Neural cell (in vitro differentiated cells): ENCODE results near the gene FCHSD2. TPM values are rescaled to one million over a fixed set of nuclear protein-coding genes. Genes with fewer than 3 reads are reported as not detected.

Experiments
- H2AFZ ChIP-seq: fragments of 200-600, 300-800 bp; sonication (generic), shearing (Covaris generic); 2 replicates; pipeline ENCODE4 v1.6.0; 2014; ENCODE audit warnings: low read depth, mild to moderate bottlenecking, antibody characterized with exemption, low read length, moderate library complexity
- H3F3A ChIP-seq: fragments of 200-600 bp; shearing (Covaris generic); 2 replicates; pipeline ENCODE4 v1.6.1; 2016; ENCODE audit warnings: mild to moderate bottlenecking, moderate library complexity, mixed read lengths, antibody characterized with exemption, low read length; ENCODE audit not compliant: insufficient read depth, poor library complexity, severe bottlenecking
- H3K27ac ChIP-seq: fragments of 200-600, 300-800 bp; sonication (generic), shearing (Covaris generic); 2 replicates; pipeline ENCODE4 v1.5.1; 2014; ENCODE audit warnings: mild to moderate bottlenecking, low read length, moderate library complexity
- H3K27me3 ChIP-seq: fragments of 300-800, 200-600 bp; sonication (generic), shearing (Covaris generic); 2 replicates; pipeline ENCODE4 v1.6.0; 2014; ENCODE audit warnings: mild to moderate bottlenecking, low read depth, low read length, moderate library complexity; ENCODE audit not compliant: insufficient read depth
- H3K36me3 ChIP-seq: fragments of 300-800, 200-600 bp; sonication (generic), shearing (Covaris generic); 2 replicates; pipeline ENCODE4 v1.5.1; 2014; ENCODE audit warnings: mild to moderate bottlenecking, antibody characterized with exemption, low read length, moderate library complexity; ENCODE audit not compliant: insufficient read depth
- H3K4me2 ChIP-seq: fragments of 300-800, 200-600 bp; sonication (generic), shearing (Covaris generic); 2 replicates; pipeline ENCODE4 v1.6.0; 2014; ENCODE audit warnings: mild to moderate bottlenecking, low read length
- H3K4me3 ChIP-seq: fragments of 300-800, 200-600 bp; sonication (generic), shearing (Covaris generic); 2 replicates; pipeline ENCODE4 v1.5.1; 2014; ENCODE audit warnings: mild to moderate bottlenecking, low read length, moderate library complexity
- H3K79me2 ChIP-seq: fragments of 200-600 bp; shearing (Covaris generic); replicated peaks from 2 replicates; pipeline ENCODE4 v1.6.0; 2014; ENCODE audit warnings: mild to moderate bottlenecking, low read length, moderate library complexity; ENCODE audit not compliant: insufficient read depth
- H3K9ac ChIP-seq: fragments of 300-800, 200-600 bp; sonication (generic), shearing (Covaris generic); 2 replicates; pipeline ENCODE4 v1.6.1; 2016; ENCODE audit warnings: mild to moderate bottlenecking, low read length, mixed read lengths
- H3K9me2 ChIP-seq: fragments of 200-600 bp; shearing (Covaris generic); 2 replicates; pipeline ENCODE4 v1.6.1; 2016; ENCODE audit warnings: mild to moderate bottlenecking, low read length, mixed read lengths; ENCODE audit not compliant: insufficient read depth
- H3K9me3 ChIP-seq: fragments of 200-600, 300-800 bp; sonication (generic), shearing (Covaris generic); 2 replicates; pipeline ENCODE4 v1.6.1; 2016; ENCODE audit warnings: mild to moderate bottlenecking, mixed run types, low read length, moderate library complexity, mixed read lengths
- H4K20me1 ChIP-seq: fragments of 200-600 bp; shearing (Covaris generic); 2 replicates; pipeline ENCODE4 v1.6.1; 2016; ENCODE audit warnings: mild to moderate bottlenecking, mixed run types; ENCODE audit not compliant: insufficient read depth
- CTCF ChIP-seq: fragments of 450-650 bp; IDR thresholded peaks from 2 replicates; pipeline ENCODE4 v1.5.1; 2014; ENCODE audit warnings: antibody characterized with exemption, mild to moderate bottlenecking, moderate library complexity; ENCODE audit not compliant: poor library complexity, severe bottlenecking
- EP300 ChIP-seq: fragments of 450-650 bp; conservative IDR thresholded peaks from 2 replicates; pipeline ENCODE4 v1.6.1; 2014; ENCODE audit warnings: antibody characterized with exemption, mild to moderate bottlenecking, moderate library complexity; ENCODE audit not compliant: poor library complexity, severe bottlenecking
- EZH2 ChIP-seq: fragments of 200-600, 300-800 bp; shearing (Covaris generic), sonication (generic); IDR thresholded peaks from 2 replicates; pipeline ENCODE4 v1.6.1; 2014; ENCODE audit warnings: antibody characterized with exemption, low read length, borderline replicate concordance, mild to moderate bottlenecking; ENCODE audit not compliant: insufficient read depth, poor library complexity, severe bottlenecking
- MXI1 ChIP-seq: fragments of 450-650 bp; conservative IDR thresholded peaks from 2 replicates; pipeline ENCODE4 v1.6.1; 2014; ENCODE audit warnings: antibody characterized with exemption, mild to moderate bottlenecking; ENCODE audit not compliant: poor library complexity, severe bottlenecking
- POLR2AphosphoS5 ChIP-seq: IDR thresholded peaks from 2 replicates; pipeline ENCODE4 v1.6.1; 2012
- RAD21 ChIP-seq: fragments of 450-650 bp; conservative IDR thresholded peaks from 2 replicates; pipeline ENCODE4 v1.6.1; 2014; ENCODE audit warnings: antibody characterized with exemption, mild to moderate bottlenecking, moderate library complexity
- REST ChIP-seq: IDR thresholded peaks from 2 replicates; pipeline ENCODE4 v1.6.1; 2012; ENCODE audit warnings: borderline replicate concordance
- SMC3 ChIP-seq: fragments of 450-650 bp; conservative IDR thresholded peaks from 2 replicates; pipeline ENCODE4 v1.6.1; 2014; ENCODE audit warnings: antibody characterized with exemption, mild to moderate bottlenecking, moderate library complexity; ENCODE audit not compliant: poor library complexity
- TAF1 ChIP-seq: IDR thresholded peaks from 2 replicates; pipeline ENCODE4 v1.6.1; 2012; ENCODE audit warnings: low read depth
- polyA plus RNA-seq: library from polyadenylated mRNA; depleted of rRNA; stranded (reverse); fragments of >200 nt; gene quantifications from 2 replicates; pipeline ENCODE4 v1.2.3, GENCODE V29; 2014

FCHSD2 gene
- polyA plus RNA-seq, 1 donor from 2014 or later: 40.8 TPM

- no peaks in the 10 kb centered on the region for H3K9me2 ChIP-seq
- no peaks in the 10 kb centered on the region for H3K79me2 ChIP-seq
- H4K20me1 ChIP-seq: no peaks in the 10 kb centered on the region
- no peaks in the 10 kb centered on the region for H3F3A ChIP-seq
- no peaks in the 10 kb centered on the region for H3K27me3 ChIP-seq
- peak overlapping the region; percentile 71 for H3K4me3 ChIP-seq
- peak overlapping the region; percentile 9 for H3K4me2 ChIP-seq
- peak overlapping the region; percentile 62 for H2AFZ ChIP-seq
- no peaks in the 10 kb centered on the region for H3K9me3 ChIP-seq
- H3K9ac ChIP-seq: peak overlapping the region; percentile 64
- H3K36me3 ChIP-seq: no peaks in the 10 kb centered on the region
- no peak for TF ChIP-seq EZH2
- no peak for TF ChIP-seq EP300
- H3K27ac ChIP-seq: peak overlapping the region; percentile 47
Measured at GRCh38 chr11:72821221-72821919, 320.7 kb downstream of the FCHSD2 start.

GRCh38 chr11:72820439-72821139 is 321.5 kb downstream of the FCHSD2 start:
- Histone ChIP-seq H2AFZ (no peak overlapping the region), H3K4me3 (no peak overlapping the region), H4K20me1 (no peaks in the 10 kb centered on the region), H3F3A (no peaks in the 10 kb centered on the region), H3K36me3 (no peaks in the 10 kb centered on the region), H3K4me2 (no peak overlapping the region), H3K9ac (no peak overlapping the region), H3K9me3 (no peaks in the 10 kb centered on the region), H3K9me2 (no peaks in the 10 kb centered on the region), H3K79me2 (no peaks in the 10 kb centered on the region), H3K27ac (no peak overlapping the region), H3K27me3 (no peaks in the 10 kb centered on the region)
- no peak for TF ChIP-seq MXI1
- TF ChIP-seq EZH2: no peak
- no peak for TF ChIP-seq RAD21
- TF ChIP-seq EP300: no peak
- TF ChIP-seq CTCF: no peak
- no peak for TF ChIP-seq REST
- no peak for TF ChIP-seq TAF1
- no peak for TF ChIP-seq SMC3
- TF ChIP-seq POLR2AphosphoS5: no peak
